ENCODE results near the gene AMBRA1.

DNA sequence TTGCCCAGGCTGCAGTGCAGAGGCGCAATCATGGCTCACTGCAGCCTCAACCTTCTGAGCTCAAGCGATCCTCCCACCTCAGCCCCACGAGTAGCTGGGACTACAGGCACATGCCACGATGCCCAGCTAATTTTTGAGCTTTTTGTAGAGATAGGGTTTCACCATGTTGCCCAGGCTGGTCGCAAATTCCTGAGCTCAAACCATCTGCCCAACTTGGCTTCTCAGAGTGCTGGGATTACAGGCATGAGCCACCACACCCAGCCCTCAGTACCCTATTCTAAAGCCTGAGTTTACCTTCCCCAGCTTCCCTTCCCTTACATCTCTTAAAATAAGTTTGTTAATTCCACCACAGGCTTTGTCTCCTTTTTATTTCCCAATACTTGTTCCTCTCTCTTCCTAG is 59.1 kb downstream of the AMBRA1 start:
- TF ChIP-seq, protein P1, sequence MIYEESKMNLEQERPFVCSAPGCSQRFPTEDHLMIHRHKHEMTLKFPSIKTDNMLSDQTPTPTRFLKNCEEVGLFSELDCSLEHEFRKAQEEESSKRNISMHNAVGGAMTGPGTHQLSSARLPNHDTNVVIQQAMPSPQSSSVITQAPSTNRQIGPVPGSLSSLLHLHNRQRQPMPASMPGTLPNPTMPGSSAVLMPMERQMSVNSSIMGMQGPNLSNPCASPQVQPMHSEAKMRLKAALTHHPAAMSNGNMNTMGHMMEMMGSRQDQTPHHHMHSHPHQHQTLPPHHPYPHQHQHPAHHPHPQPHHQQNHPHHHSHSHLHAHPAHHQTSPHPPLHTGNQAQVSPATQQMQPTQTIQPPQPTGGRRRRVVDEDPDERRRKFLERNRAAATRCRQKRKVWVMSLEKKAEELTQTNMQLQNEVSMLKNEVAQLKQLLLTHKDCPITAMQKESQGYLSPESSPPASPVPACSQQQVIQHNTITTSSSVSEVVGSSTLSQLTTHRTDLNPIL (CRISPR knock-in tag; IDR thresholded peaks at IDR 0.05; ENCODE audit: low read depth), result no peak
- TF ChIP-seq CSDC2 (CRISPR knock-in tag; IDR thresholded peaks at IDR 0.05) (no peak), GLIS3 (CRISPR knock-in tag; IDR thresholded peaks at IDR 0.05) (no peak), ISL1 (CRISPR knock-in tag; IDR thresholded peaks at IDR 0.05) (no peak), ZNF8 (CRISPR knock-in tag; IDR thresholded peaks at IDR 0.05) (no peak), ARNTL (CRISPR knock-in tag; IDR thresholded peaks at IDR 0.05; ENCODE audit: borderline replicate concordance, low read depth) (no peak), ZFP30 (CRISPR knock-in tag; IDR thresholded peaks at IDR 0.05) (no peak), BACH2 (CRISPR knock-in tag; IDR thresholded peaks at IDR 0.05; ENCODE audit: borderline replicate concordance) (no peak)
- TF ChIP-seq, protein P2, sequence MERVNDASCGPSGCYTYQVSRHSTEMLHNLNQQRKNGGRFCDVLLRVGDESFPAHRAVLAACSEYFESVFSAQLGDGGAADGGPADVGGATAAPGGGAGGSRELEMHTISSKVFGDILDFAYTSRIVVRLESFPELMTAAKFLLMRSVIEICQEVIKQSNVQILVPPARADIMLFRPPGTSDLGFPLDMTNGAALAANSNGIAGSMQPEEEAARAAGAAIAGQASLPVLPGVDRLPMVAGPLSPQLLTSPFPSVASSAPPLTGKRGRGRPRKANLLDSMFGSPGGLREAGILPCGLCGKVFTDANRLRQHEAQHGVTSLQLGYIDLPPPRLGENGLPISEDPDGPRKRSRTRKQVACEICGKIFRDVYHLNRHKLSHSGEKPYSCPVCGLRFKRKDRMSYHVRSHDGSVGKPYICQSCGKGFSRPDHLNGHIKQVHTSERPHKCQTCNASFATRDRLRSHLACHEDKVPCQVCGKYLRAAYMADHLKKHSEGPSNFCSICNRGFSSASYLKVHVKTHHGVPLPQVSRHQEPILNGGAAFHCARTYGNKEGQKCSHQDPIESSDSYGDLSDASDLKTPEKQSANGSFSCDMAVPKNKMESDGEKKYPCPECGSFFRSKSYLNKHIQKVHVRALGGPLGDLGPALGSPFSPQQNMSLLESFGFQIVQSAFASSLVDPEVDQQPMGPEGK (CRISPR knock-in tag; IDR thresholded peaks at IDR 0.05; ENCODE audit: borderline replicate concordance), result no peak
- TF ChIP-seq, protein P3, sequence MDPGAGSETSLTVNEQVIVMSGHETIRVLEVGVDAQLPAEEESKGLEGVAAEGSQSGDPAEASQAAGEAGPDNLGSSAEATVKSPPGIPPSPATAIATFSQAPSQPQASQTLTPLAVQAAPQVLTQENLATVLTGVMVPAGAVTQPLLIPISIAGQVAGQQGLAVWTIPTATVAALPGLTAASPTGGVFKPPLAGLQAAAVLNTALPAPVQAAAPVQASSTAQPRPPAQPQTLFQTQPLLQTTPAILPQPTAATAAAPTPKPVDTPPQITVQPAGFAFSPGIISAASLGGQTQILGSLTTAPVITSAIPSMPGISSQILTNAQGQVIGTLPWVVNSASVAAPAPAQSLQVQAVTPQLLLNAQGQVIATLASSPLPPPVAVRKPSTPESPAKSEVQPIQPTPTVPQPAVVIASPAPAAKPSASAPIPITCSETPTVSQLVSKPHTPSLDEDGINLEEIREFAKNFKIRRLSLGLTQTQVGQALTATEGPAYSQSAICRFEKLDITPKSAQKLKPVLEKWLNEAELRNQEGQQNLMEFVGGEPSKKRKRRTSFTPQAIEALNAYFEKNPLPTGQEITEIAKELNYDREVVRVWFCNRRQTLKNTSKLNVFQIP (CRISPR knock-in tag; IDR thresholded peaks at IDR 0.05; ENCODE audit: borderline replicate concordance, low read depth), result no peak

Data from SK-N-SH treated with all-trans-retinoic acid at 6 μM for 48 hours (cell line).